CD4-positive, alpha-beta T cell treated with Interleukin-2 at 100 ng/mL for 4 hours (primary cell): ENCODE measurements around the gene MYH6.
"Not testable (repeated sequence)": the region's sequence is repeated elsewhere in the genome, so short reads cannot be mapped to it uniquely, and the experiment has no call there.

ENCODE experiments used
- DNase-seq: peaks from one replicate; pipeline ENCODE4 v3.0.0-alpha.2; 2020; ENCODE audit warnings: low spot score

MYH6 gene

GRCh38 chr14:23407516-23408306, at the start of gene MYH6:
MYH6 (minus strand) TSS chr14:23408273; CDS start chr14:23407223, 1,050 bp downstream.
- no peak for DNase-seq

GRCh38 chr14:23456883-23457586, 49.0 kb upstream of the MYH6 start:
- not testable (repeated sequence) for DNase-seq

GRCh38 chr14:23454445-23454856, 46.4 kb upstream of the MYH6 start:
- no peak for DNase-seq

- DNase-seq = no peak
These were observed 44.2 kb upstream of the MYH6 start for GRCh38 chr14:23452237-23452636.

GRCh38 chr14:23450379-23450778, 42.3 kb upstream of the MYH6 start:
- no peak for DNase-seq

GRCh38 chr14:23449314-23449713, 41.2 kb upstream of the MYH6 start:
- DNase-seq = no peak

- DNase-seq = no peak
These were observed 39.6 kb upstream of the MYH6 start for GRCh38 chr14:23447361-23448350.

GRCh38 chr14:23446291-23446851, 38.3 kb upstream of the MYH6 start:
- DNase-seq = no peak

- no peak for DNase-seq
These were observed 37.7 kb upstream of the MYH6 start for GRCh38 chr14:23445773-23446172.

GRCh38 chr14:23444314-23444713, 36.2 kb upstream of the MYH6 start:
- DNase-seq = no peak

- DNase-seq = no peak
These were observed 35.8 kb upstream of the MYH6 start for GRCh38 chr14:23443881-23444280.

GRCh38 chr14:23443411-23443812, 35.3 kb upstream of the MYH6 start:
- DNase-seq = no peak

- no peak for DNase-seq
These were observed 34.8 kb upstream of the MYH6 start for GRCh38 chr14:23442721-23443356.

- DNase-seq = no peak
These were observed 33.0 kb upstream of the MYH6 start for GRCh38 chr14:23441076-23441475.

- no peak for DNase-seq
These were observed 31.2 kb upstream of the MYH6 start for GRCh38 chr14:23439107-23439835.

- no peak for DNase-seq
These were observed 30.3 kb upstream of the MYH6 start for GRCh38 chr14:23438101-23438971.

- DNase-seq = no peak
These were observed 29.3 kb upstream of the MYH6 start for GRCh38 chr14:23437133-23438100.

GRCh38 chr14:23436327-23437132, 28.5 kb upstream of the MYH6 start:
- no peak for DNase-seq
